ENCODE measurements around the gene ABCA7. TPM values are rescaled to one million over a fixed set of nuclear protein-coding genes. Genes with fewer than 3 reads are reported as not detected.

The ABCA7 gene
- total and polyA plus RNA-seq, 2 of the 13 experiments (the other 11 are each of a cell fraction or from before 2014, with no cell fraction given), result 4.4 to 32.4 TPM

DNA sequence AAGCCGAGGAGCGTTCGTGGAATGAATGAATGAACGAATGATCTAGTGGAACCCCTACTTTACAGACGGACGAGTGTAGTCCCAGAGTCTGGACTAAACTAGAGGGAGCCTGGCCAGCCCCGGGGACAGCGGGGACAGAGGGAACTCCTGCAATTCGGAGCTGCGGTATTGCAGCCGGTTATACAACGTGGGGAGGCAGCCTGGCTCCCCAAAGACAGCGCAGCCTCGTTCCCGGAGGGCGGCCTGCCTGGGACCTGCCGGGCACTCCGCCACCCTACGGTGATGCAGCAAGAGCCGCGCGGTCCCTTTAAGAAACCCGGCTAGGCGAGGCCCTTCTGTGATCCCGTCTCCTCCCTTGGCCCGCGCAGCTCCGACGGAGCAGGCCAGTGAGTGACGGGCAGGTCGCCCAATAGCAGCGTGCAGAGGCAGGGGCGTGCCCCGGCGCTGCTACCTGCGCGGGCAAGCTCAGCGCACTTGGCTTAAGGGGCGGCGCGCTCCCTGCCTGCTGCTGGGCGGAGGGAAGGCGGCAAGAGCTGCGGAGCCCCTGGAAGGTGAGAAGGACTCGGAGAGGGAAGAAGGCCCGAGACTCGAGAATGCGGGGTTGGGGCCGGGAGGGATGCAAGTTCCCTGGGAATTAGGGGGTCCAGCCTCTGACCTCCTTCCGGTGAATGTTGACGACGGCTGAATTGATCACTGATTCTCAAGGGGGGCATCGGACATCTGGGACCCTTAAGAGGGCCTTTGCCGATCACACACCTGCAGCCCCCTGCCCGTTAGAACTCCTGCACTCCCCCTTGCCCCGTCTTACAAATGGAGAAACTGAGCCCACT, at the start of gene ABCA7 (continued):
- 0 out of 2 replicates have a peak, but pooled peaks have one; percentile 45 for TF ChIP-seq ZNF235 (CRISPR knock-in tag; IDR thresholded peaks at IDR 0.05; ENCODE audit: borderline replicate concordance)
- TF ChIP-seq ATAD3A (CRISPR knock-in tag; IDR thresholded peaks at IDR 0.05), result no peak
- TF ChIP-seq ATF6 (CRISPR knock-in tag; conservative IDR thresholded peaks at IDR 0.05), result no peak
- TF ChIP-seq FLYWCH1 (CRISPR knock-in tag; IDR thresholded peaks at IDR 0.05), result no peak
- TF ChIP-seq RBM39 (IDR thresholded peaks at IDR 0.05; ENCODE audit: low read depth, low read length, poor library complexity, severe bottlenecking), result peak; percentile 61
- TF ChIP-seq, protein P1, sequence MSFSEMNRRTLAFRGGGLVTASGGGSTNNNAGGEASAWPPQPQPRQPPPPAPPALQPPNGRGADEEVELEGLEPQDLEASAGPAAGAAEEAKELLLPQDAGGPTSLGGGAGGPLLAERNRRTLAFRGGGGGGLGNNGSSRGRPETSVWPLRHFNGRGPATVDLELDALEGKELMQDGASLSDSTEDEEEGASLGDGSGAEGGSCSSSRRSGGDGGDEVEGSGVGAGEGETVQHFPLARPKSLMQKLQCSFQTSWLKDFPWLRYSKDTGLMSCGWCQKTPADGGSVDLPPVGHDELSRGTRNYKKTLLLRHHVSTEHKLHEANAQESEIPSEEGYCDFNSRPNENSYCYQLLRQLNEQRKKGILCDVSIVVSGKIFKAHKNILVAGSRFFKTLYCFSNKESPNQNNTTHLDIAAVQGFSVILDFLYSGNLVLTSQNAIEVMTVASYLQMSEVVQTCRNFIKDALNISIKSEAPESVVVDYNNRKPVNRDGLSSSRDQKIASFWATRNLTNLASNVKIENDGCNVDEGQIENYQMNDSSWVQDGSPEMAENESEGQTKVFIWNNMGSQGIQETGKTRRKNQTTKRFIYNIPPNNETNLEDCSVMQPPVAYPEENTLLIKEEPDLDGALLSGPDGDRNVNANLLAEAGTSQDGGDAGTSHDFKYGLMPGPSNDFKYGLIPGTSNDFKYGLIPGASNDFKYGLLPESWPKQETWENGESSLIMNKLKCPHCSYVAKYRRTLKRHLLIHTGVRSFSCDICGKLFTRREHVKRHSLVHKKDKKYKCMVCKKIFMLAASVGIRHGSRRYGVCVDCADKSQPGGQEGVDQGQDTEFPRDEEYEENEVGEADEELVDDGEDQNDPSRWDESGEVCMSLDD (CRISPR knock-in tag; IDR thresholded peaks at IDR 0.05; ENCODE audit: borderline replicate concordance), result no peak
- peak; percentile 78; the same call in 2 of the 3 replicates for TF ChIP-seq MXI1 (IDR thresholded peaks at IDR 0.05; ENCODE audit: borderline replicate concordance, low read depth, low read length)
- TF ChIP-seq ZNF251 (CRISPR knock-in tag; IDR thresholded peaks at IDR 0.05), result no peak
- TF ChIP-seq ZNF567 (CRISPR knock-in tag; IDR thresholded peaks at IDR 0.05; ENCODE audit: borderline replicate concordance), result peak; percentile 66; the same call in 1 of the 2 replicates
- no peak for TF ChIP-seq ZNF737 (CRISPR knock-in tag; IDR thresholded peaks at IDR 0.05; ENCODE audit: borderline replicate concordance)
- no peak; the same call in 1 of the 2 replicates for TF ChIP-seq ZNF83 (CRISPR knock-in tag; IDR thresholded peaks at IDR 0.05; ENCODE audit: borderline replicate concordance)
- no peak for TF ChIP-seq PHF5A (CRISPR knock-in tag; IDR thresholded peaks at IDR 0.05; ENCODE audit: low read depth, unreplicated experiment)
- TF ChIP-seq KLF13 (CRISPR knock-in tag; IDR thresholded peaks at IDR 0.05), result 0 out of 2 replicates have a peak, but pooled peaks have one; percentile 51
- no peak for TF ChIP-seq ZNF296 (CRISPR knock-in tag; conservative IDR thresholded peaks at IDR 0.05)
- peak; percentile 79 for TF ChIP-seq CREB1 (IDR thresholded peaks at IDR 0.05)
- TF ChIP-seq CREB1 (CRISPR knock-in tag; IDR thresholded peaks at IDR 0.05), result peak; percentile 73
- no peak for TF ChIP-seq ZNF451 (CRISPR knock-in tag; IDR thresholded peaks at IDR 0.05)
- TF ChIP-seq MTA3 (CRISPR knock-in tag; IDR thresholded peaks at IDR 0.05), result no peak
- TF ChIP-seq, protein P2, sequence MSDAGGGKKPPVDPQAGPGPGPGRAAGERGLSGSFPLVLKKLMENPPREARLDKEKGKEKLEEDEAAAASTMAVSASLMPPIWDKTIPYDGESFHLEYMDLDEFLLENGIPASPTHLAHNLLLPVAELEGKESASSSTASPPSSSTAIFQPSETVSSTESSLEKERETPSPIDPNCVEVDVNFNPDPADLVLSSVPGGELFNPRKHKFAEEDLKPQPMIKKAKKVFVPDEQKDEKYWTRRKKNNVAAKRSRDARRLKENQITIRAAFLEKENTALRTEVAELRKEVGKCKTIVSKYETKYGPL (CRISPR knock-in tag; IDR thresholded peaks at IDR 0.05), result no peak
- TF ChIP-seq ZBTB1 (CRISPR knock-in tag; IDR thresholded peaks at IDR 0.05; ENCODE audit: borderline replicate concordance), result no peak
- TF ChIP-seq ZNF557 (CRISPR knock-in tag; IDR thresholded peaks at IDR 0.05), result no peak
- TF ChIP-seq ZNF282 (IDR thresholded peaks at IDR 0.05; ENCODE audit: partially characterized antibody), result no peak
- TF ChIP-seq BRF2 (CRISPR knock-in tag; IDR thresholded peaks at IDR 0.05), result no peak

Measured in HepG2 (cell line).